HG03108 (cell line): ENCODE data around the gene SGSM1.

Experiments used
- ATAC-seq: cut with Tn5 transposase; IDR thresholded peaks from one replicate; pipeline ENCODE4 v1.9.1; 2021; ENCODE audit warnings: moderate library complexity; ENCODE audit not compliant: unreplicated experiment

Gene SGSM1, protein sequence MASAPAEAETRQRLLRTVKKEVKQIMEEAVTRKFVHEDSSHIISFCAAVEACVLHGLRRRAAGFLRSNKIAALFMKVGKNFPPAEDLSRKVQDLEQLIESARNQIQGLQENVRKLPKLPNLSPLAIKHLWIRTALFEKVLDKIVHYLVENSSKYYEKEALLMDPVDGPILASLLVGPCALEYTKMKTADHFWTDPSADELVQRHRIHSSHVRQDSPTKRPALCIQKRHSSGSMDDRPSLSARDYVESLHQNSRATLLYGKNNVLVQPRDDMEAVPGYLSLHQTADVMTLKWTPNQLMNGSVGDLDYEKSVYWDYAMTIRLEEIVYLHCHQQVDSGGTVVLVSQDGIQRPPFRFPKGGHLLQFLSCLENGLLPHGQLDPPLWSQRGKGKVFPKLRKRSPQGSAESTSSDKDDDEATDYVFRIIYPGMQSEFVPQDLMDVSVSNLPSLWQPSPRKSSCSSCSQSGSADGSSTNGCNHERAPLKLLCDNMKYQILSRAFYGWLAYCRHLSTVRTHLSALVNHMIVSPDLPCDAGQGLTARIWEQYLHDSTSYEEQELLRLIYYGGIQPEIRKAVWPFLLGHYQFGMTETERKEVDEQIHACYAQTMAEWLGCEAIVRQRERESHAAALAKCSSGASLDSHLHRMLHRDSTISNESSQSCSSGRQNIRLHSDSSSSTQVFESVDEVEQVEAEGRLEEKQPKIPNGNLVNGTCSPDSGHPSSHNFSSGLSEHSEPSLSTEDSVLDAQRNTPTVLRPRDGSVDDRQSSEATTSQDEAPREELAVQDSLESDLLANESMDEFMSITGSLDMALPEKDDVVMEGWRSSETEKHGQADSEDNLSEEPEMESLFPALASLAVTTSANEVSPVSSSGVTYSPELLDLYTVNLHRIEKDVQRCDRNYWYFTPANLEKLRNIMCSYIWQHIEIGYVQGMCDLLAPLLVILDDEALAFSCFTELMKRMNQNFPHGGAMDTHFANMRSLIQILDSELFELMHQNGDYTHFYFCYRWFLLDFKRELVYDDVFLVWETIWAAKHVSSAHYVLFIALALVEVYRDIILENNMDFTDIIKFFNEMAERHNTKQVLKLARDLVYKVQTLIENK

DNA sequence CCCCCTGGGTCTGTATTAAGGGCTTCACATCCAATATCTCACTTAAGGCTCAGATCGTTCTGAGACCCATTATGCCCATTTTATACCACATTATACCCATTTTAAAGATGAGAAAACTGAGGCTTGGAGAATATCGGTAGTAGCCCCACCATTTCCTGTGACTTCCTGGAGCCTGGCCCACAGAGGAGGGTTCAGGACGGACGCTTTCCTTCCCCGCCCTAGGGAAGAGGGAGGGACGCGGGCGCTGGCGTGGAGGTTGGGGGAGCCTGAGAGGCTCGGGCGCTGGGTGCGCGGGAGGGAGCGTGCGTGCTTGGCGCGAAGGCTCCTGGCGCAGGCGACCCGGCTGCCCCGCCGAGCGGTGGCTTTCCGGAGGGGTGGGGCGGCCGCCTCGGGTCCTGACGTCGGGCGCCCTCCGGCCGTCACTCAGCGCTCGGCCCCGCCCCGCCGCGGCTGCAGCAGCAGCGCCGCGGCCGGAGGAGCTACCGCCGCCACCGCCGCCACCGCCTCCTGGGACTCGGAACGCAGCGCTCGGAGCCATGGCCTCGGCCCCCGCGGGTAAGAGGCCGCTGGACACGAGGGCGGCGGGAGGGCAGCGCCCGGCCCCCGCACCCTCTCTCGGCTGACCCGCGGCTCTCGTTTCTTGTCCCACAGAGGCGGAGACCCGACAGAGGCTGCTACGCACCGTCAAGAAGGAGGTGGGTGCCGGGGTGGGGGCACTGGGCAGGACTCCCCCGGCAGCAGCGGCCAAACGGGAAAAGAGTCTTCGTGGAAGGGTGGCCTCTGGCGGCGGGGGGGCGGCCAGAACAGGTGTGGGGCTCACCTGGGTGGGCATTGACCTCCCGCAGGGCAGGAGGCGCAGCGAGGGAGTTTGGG, at the start of gene SGSM1:
TSS of gene SGSM1 (plus strand) at position 422 of the 873 bp plus-strand sequence. CDS start at position 537, 115 bp downstream.
- ATAC-seq: no peak

DNA sequence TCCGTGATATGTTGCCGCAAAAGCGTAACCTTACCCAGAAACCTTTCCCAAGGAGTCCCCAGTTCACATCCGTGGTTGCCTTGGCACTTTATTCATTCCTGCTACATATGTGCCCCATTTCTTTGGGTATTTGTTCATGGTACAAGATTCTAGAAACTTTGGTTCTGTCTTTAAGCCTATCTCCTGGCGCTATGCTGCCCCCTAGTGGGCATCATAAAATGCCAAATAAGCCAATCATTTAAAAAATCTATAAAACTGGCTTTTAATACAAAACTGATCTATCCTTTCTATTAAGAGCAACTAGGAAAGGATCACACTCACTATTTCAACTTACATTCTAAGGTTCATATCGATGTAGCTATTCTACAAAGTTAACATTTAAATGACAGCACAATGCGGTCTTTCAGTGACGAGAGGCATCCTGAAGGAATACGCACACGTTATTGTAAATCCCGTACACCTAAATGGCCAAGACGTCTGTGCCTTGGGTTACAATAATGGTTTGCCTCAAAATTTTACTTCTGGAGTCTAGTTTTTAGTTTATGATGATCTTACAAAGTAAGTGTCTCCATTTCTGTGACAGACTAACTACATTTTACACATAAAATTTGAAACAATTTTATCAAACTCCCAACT, 47.7 kb upstream of the SGSM1 start:
- no peak for ATAC-seq

DNA sequence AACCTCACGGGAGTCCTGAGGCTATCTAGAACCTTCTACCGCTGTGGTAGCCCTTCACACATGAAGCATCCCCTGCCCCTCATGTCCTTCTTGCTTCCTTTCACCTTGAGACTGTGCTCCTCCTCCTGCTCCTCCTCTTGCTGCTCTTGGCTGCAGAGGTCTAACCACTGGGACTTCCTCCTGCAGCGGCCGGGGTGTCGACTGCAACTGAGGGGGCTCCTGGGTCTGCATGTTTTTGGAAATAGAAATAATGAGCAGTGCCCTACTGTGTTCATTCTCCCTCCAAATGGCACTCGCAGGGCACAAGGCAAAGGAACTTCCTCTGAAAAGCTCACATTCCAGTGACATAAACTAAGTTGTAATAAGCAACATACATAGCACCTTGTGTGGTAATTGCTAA, 46.2 kb upstream of the SGSM1 start:
- no peak for ATAC-seq

DNA sequence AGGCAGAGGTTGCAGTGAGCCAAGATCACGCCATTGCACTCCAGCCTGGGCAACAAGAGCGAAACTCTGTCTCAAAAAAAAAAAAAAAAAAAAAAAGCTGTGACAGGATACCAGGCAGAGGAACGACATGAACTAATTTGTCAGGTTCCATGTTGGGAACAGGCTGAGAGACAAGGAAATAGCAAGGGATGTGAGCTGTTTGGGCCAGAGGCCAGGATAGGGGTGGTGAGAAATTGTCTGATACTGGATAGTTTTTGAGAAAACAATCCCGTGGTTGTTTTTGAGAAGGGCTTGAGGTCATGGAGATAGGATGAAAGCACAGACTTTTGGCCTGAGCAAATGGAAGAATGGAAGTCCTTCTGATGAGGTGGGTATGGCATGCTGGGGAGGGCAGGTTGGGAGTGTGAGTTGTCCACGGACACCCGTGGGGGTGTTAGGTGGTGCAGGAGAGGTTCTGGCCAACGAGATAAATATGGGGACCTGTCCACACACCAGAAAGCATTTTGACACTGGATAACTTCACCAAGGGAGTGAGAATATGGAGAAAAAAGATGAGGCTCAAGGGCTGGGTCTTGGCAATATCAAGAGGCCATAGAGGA, 45.2 kb upstream of the SGSM1 start:
- no peak for ATAC-seq

DNA sequence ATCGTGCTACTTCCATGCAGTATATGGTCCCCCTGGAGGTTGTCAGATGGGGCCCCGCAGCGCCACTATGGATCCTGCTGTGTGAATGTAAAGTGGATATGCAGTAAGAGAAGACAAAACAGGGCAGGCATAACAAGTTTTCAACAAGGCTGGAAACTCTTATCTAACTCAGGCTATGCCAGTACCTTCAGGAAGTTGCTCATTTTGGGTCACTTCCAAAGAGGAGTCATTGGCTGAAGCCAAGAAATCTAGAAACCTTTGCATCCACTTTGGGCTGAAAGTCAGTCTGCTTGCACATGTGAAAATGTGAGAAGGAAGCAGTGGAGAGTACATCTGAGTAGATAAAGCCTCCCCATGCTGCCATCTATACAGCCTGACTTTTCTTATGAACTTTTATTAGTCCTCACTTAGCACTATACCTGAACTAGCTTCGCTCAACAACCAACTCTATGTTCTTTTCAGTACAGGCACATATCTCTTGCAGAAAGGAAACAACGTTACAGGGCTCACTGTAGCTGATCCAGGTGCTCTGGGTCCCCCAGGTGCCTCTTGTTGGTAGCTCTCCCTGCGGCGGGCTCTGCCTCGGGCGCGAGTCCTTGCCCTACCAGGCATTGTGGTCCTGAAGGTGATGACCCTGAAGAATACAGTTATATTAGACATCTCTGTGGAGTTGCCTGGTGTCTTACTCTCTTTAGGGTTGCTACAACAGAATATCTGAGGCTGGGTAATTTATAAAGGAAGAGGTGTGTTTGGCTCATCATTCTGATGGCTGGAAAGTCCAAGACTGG, 43.9 kb upstream of the SGSM1 start:
- ATAC-seq: no peak

DNA sequence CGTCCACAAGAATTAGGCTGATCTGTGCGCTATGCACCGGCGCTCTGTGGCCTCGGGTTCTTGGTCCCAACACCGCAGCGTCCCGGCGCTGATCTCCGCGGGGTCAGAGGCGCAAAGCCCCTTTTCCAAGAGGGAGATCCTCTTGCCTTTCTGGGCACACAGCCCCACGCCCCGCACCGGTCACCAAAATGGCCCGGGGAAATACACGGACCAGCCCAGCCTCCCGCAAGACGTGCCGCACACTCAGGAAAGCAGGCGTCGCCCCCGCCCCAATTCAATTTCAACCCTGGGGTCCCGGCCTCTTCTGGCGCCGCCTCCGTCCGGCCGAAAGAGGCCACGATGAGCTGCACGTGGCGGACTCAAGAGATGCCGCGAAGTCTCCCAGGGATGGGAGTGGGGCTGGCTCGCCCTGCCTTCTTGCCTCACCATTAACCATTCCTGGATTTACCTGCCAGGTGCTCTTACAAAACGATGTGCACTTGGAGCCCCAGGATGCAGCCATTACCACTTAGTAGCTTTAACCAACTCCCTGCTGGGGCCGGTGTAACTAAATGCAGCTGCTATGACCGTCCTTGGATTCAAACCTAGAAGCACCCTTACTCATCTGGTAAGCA, 42.0 kb upstream of the SGSM1 start:
- ATAC-seq: no peak

DNA sequence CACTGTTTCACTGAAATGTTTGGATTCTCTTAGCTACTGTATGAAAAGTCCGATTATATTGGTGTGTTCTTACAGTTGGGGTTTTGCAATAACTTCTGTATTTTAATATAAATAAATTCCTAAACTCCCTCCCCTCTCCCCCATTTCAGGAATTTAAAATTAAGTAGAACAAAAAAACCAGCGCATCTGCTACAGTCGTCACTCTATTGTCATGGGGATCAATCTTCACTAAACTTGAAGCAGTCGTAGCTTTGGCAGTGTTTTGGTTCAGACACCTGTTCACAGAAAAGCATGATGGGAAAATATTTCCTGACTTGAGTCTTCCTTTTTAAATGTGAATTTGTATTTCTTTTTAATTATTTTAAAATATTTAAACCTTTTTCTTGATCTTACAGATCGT, 40.8 kb upstream of the SGSM1 start:
- no peak for ATAC-seq

DNA sequence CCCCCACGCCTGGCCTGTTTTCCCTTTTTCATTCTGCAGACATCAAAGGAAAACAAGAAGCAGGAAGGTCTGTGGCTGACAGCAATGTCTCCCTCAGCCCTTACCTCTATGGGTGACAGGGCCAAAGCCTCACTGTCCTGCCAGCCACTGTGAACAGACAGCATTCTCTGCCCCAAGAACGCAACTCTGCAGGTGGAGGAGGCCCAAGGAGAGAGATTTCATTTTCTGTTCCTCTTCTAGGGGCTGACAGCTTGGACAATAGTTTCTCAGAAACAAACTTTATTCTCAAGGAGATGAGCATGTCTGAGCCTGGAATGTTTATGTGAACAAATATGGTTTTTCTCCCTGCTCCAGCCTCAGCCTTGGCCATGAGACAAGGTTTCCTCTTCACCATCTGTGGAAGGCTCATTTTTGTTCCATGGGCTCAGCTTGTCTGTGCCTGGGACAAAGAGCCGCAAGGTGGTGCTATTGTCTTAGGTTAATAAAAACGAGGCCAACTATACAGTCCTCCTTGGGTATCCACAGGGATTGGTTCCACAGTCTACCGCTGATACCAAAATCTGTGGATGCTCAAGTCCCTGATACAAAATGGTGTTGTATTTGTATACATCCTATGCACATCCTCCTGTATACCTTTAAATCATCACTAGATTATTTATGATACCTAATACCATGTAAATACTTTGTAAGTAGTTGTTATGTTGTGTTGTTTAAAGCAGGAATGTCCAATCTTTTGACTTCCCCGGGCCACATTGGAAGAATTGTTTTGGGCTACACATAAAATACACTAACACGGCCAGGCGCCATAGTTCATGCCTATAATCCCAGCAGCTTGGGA, 37.3 kb upstream of the SGSM1 start:
- no peak for ATAC-seq

DNA sequence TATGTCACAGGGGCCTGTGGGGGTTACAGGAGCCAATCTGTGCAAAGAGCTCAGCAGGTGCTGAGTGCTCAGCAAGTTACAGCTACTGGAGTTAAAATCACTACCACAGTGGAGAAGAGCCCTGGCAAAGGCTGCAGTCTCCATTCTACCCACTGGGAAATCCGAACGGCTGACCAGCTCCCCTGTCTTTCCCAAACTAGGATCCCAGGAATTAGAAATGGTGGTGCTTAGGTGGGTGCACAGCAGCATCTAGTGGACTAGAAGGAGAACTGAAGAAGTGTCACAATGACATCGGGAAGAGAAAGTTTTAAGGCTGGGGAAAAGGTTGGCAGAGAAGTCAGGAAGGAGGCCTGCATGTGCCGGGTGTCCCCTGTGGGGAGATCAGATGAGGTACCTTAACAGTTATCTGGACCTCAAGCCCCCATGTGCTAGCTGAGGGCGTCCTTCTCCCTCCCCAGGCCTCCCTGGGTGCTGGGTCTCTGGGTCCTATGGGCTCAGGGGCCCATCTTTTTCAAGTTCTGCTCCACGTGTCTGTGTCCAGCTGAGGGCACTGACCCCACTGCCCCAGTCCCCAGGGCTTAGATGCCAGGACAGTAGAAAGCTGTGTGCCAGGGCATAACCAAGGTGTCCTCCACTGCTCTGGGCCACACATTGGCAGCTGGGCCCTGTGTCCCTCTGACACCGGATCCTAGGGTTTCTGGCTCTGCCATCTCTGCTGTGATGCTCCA, 33.4 kb upstream of the SGSM1 start:
- no peak for ATAC-seq

DNA sequence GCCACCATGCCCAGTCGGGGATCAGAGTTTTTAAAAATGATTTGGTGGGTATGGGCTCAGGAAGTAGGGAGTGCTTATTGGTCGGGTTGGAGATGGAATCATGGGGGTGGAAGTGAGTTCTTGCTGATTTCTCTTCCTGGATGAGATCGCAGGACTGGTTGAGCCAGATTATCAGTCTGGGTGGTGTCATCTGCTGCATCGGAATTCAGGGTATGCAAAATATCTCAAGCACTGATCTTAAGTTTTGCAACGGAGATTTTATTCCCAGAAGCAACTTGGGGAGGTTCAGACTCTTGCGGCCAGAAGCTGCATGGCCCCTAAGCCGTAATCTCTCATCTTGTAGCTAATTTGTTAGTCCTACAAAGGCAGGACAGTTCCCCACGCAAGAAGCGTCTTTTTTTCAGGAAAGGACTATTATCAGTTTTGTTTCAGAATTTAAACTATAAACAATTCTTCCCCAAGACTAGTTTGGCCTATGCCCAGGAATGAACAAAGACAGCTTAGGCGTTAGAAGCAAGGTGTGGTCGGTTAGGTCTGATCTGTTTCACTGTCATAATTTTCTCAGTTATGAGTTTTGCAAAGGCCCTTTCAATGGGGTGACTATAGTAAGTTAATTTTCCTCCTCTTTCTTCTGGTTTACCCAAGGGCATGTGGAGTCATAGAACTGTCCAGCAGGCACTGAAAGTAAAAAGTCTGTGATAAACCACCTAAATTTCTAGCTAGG, 30.1 kb upstream of the SGSM1 start:
- no peak for ATAC-seq

DNA sequence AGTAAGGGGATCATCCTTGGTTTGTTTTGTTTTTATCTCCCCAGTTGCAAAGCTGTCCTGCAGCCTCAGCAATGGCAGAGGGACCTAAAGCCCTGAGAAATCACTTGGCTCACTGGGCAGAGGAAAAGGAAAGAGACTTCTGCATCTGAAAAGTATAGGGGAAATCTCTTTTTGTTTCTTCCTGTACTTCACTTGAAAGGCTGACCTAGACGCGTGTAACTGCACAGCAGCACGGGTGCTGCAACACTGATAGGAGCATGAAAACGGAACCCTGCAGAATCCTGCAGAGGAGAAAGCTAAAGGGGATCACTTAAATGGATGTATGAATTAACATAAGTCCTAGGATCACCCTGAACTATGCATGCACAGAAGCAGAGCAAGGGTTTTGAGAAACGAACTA, 29.5 kb upstream of the SGSM1 start:
- ATAC-seq: no peak

DNA sequence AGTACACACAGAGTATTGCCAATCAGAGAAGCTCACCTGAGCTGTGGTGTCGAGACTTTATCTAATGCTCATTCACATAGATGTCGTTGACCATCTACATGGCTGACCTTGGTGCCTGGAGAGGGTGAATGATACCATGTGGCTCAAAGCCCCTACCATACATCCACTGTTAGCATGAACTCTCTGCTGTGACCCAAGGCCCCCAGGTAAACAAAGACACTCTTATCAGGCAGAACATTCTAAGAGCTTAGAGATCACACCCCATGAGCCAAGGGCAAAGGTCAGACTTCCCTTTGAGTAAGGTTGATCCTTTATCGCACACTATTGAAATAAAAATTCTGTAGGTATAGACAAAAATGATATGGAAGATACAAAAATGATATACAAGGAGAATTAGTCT, 16.5 kb upstream of the SGSM1 start:
- ATAC-seq: no peak

DNA sequence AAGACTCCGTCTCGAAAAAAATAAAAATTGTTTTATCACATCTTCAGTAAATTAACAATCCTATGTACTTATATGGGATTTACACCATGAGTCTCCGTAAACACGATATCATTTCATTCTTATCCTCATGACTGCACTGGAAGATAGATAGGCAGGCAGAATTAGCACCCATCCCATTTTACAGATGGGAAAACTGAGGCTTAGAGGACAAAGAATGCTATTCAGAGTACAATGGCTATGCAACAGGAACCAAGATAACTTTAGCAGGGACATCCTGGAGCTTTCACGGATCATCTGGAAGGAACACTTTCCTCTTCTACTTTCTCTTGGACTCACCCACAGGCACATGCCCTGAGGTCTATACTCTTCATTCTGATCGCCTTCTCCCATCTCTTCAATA, 14.6 kb upstream of the SGSM1 start:
- no peak for ATAC-seq

DNA sequence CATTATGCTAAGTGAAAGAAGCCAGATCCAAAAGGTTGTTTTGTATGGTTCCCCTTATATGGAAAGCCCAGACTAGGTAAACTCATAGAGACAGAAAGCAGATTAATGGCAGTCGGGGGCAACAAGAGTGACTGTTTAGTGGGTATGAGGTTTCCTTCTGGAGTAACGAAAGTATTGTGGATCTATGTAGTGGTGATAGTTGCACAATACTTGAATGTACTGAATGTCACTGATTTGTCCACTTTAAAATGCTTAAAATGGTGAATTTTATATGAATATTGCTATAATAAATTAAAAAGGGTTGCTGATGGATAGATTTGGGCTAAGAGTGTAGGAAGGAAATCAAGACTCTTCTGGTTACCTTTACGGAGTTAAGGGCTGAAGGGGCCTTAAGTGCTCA, 10.0 kb upstream of the SGSM1 start:
- no peak for ATAC-seq

DNA sequence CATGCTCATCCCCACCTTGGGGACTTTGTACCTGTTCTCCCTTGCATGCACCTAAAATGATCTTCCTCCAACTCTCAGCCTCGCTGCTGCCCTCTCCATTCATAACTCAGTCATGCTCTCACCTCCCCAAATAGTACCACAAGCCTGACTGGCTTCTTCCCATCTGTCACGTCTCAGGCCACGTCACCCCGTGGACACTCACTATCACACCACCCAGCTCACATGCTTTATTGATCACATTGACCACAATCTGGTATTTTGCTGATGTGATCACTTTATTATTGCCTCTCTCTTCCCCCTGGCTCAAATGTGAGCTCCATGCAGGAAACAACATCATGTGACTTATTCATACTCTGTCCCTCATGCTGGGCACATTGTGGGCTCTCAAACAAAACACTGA, 9.2 kb upstream of the SGSM1 start:
- no peak for ATAC-seq

DNA sequence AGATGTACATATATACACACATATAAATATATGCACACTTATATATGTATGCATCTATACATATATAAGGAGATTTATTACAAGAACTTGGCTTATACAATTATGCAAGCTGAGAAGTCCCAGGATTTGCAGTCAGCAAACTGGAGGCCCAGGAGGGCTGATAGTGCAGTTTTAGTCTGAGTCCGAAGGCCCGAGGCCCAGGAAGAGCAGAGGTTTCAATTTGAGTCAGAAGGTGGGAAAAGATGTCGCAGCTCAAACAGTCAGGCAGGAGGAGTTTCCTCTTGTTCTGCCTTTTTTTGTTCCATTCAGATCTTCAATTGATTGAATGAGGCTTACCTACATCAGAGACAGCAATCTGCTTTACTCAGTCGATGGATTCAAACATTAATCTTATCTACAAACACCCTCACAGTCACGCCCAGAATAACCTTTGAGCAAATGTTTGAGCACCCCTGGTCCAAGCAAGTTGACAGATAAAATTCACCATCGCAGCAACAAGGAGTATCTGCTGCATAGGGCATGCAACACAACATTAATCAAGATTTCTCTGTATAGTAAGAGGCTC, 4.0 kb upstream of the SGSM1 start:
- no peak for ATAC-seq
